ENCODE results near the gene PDZD8.

The PDZD8 gene

DNA sequence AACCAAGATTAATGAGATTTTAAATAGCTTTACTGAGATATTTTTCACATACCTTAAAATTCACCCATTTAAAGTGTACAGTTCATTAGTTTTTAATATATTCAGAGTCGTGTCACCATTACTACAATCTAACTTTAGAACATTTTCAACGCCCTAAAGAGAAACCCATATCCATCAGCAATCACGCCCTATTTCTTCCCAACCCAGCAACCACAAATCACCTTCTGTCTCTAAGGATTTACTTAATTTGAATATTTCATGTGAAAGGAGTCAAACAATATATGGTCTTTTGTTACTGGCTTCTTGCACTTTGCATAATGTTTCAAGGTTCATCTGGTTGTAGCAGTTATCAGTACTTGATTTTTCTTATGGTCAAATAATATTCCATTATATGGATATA lies 25.1 kb upstream of the PDZD8 start:
- no peak for DNase-seq (ENCODE audit: extremely low read depth, insufficient read length)
- Histone ChIP-seq H3K27me3 (replicated peaks; ENCODE audit: control insufficient read depth, insufficient read depth, low read length) (no peaks in the 10 kb centered on the region), H3K4me3 (replicated peaks; ENCODE audit: low read depth, low read length) (no peak overlapping the region), H3K36me3 (ENCODE audit: control insufficient read depth, insufficient read depth, low read length) (no peaks in the 10 kb centered on the region)
- TF ChIP-seq, protein P1, sequence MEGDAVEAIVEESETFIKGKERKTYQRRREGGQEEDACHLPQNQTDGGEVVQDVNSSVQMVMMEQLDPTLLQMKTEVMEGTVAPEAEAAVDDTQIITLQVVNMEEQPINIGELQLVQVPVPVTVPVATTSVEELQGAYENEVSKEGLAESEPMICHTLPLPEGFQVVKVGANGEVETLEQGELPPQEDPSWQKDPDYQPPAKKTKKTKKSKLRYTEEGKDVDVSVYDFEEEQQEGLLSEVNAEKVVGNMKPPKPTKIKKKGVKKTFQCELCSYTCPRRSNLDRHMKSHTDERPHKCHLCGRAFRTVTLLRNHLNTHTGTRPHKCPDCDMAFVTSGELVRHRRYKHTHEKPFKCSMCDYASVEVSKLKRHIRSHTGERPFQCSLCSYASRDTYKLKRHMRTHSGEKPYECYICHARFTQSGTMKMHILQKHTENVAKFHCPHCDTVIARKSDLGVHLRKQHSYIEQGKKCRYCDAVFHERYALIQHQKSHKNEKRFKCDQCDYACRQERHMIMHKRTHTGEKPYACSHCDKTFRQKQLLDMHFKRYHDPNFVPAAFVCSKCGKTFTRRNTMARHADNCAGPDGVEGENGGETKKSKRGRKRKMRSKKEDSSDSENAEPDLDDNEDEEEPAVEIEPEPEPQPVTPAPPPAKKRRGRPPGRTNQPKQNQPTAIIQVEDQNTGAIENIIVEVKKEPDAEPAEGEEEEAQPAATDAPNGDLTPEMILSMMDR (IDR thresholded peaks at IDR 0.05; ENCODE audit: insufficient read depth, low read length, poor library complexity, severe bottlenecking): no peak

- DNase-seq (ENCODE audit: extremely low read depth, insufficient read length): no peak
- no peak overlapping the region for H3K4me3 ChIP-seq (replicated peaks; ENCODE audit: low read depth, low read length)
- TF ChIP-seq, protein P1 (IDR thresholded peaks at IDR 0.05; ENCODE audit: insufficient read depth, low read length, poor library complexity, severe bottlenecking): no peak
- H3K27me3 ChIP-seq (replicated peaks; ENCODE audit: control insufficient read depth, insufficient read depth, low read length): no peaks in the 10 kb centered on the region
- H3K36me3 ChIP-seq (ENCODE audit: control insufficient read depth, insufficient read depth, low read length): no peaks in the 10 kb centered on the region
Observed at GRCh38 chr10:117399341-117400196, 24.3 kb upstream of the PDZD8 start.

- DNase-seq (ENCODE audit: extremely low read depth, insufficient read length): no peak
- Histone ChIP-seq H3K27me3 (replicated peaks; ENCODE audit: control insufficient read depth, insufficient read depth, low read length) (no peaks in the 10 kb centered on the region), H3K36me3 (ENCODE audit: control insufficient read depth, insufficient read depth, low read length) (no peaks in the 10 kb centered on the region), H3K4me3 (replicated peaks; ENCODE audit: low read depth, low read length) (no peak overlapping the region)
- TF ChIP-seq, protein P1 (IDR thresholded peaks at IDR 0.05; ENCODE audit: insufficient read depth, low read length, poor library complexity, severe bottlenecking): no peak
Observed at GRCh38 chr10:117398029-117398428, 22.8 kb upstream of the PDZD8 start.

GRCh38 chr10:117391436-117392205 lies 16.4 kb upstream of the PDZD8 start:
- Histone ChIP-seq H3K36me3 (ENCODE audit: control insufficient read depth, insufficient read depth, low read length) (no peaks in the 10 kb centered on the region), H3K27me3 (replicated peaks; ENCODE audit: control insufficient read depth, insufficient read depth, low read length) (no peaks in the 10 kb centered on the region), H3K4me3 (replicated peaks; ENCODE audit: low read depth, low read length) (no peak overlapping the region)
- TF ChIP-seq, protein P1 (IDR thresholded peaks at IDR 0.05; ENCODE audit: insufficient read depth, low read length, poor library complexity, severe bottlenecking): no peak
- DNase-seq (ENCODE audit: extremely low read depth, insufficient read length): no peak

DNA sequence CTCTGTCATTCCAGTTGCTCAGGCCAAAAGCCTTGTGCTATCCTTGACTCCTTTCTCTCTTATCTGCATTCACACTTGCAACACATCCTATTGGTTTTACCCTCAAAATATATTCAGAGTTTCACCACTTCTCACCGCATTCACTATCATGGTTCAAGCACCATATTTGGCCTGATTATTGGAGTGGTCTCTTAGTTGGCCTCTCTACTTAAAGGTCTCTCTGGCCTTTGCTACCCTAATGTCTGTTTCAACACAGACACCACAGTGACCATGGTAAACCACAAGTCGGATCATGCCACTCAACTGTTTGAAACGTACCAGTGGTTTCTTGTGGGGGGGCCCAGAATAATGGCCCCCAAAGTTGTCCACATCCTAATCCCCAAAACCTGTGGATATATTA lies 15.2 kb upstream of the PDZD8 start:
- no peaks in the 10 kb centered on the region for H3K27me3 ChIP-seq (replicated peaks; ENCODE audit: control insufficient read depth, insufficient read depth, low read length)
- no peak overlapping the region for H3K4me3 ChIP-seq (replicated peaks; ENCODE audit: low read depth, low read length)
- H3K36me3 ChIP-seq (ENCODE audit: control insufficient read depth, insufficient read depth, low read length): no peaks in the 10 kb centered on the region
- no peak for DNase-seq (ENCODE audit: extremely low read depth, insufficient read length)
- TF ChIP-seq, protein P1 (IDR thresholded peaks at IDR 0.05; ENCODE audit: insufficient read depth, low read length, poor library complexity, severe bottlenecking): no peak

Data from GM06990 (cell line).